Brain microvascular endothelial cell (primary cell): ENCODE measurements around the gene ABCC2.

Experiments
- DNase-seq: peaks from one replicate; pipeline ENCODE4 v3.0.0-alpha.2; 2020
- H3K27ac ChIP-seq: fragments of 250-450 bp; sonication (Bioruptor Pico); 2 replicates; pipeline ENCODE4 v1.5.1; 2020; ENCODE audit warnings: mild to moderate bottlenecking, moderate library complexity
- H3K27me3 ChIP-seq: fragments of 250-450 bp; sonication (Bioruptor Pico); replicated peaks from 2 replicates; pipeline ENCODE4 v1.5.1; 2020; ENCODE audit warnings: mild to moderate bottlenecking
- H3K36me3 ChIP-seq: fragments of 250-450 bp; sonication (Bioruptor Pico); replicated peaks from 2 replicates; pipeline ENCODE4 v1.5.1; 2020; ENCODE audit warnings: mild to moderate bottlenecking
- H3K4me3 ChIP-seq: 2 replicates; pipeline ENCODE4 v1.5.1; 2011; ENCODE audit warnings: low read depth, mild to moderate bottlenecking, control low read depth, low read length, moderate library complexity
- in situ Hi-C: cut with HindIII; loops from 2 replicates; pipeline ENCODE4 v1.10.0; 2017; ENCODE audit warnings: low sequenced_read_pairs, low pct_ligation_motif_present
- TF ChIP-seq, protein P1 (sequence below): IDR thresholded peaks from 2 replicates; pipeline ENCODE4 v1.5.1; 2011; ENCODE audit warnings: low read depth, mild to moderate bottlenecking, moderate library complexity, low read length, control low read depth, inconsistent platforms; ENCODE audit errors: missing control alignments

Gene ABCC2

DNA sequence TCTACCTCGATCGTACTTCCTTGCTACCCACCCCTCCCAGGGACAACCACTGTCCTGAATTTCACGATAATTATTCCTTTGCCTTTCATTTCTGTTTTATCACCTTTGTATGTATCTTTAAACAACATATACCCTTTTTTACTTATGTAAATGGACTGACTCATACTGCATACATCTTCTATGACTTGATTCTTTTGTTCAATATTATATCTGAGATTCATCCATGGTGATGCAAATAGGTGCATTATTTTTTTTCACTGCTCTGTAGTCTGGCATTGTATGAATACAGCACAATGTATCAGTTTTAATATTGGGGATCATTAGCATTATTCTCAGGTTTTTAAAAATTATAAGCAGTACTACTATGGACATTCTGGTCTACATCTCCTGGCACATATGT is 69.4 kb downstream of the ABCC2 start:
- DNase-seq: no peak
- H3K4me3 ChIP-seq: no peak overlapping the region
- H3K27ac ChIP-seq: no peak overlapping the region
- in situ Hi-C loops: no loop called here
- no peaks in the 10 kb centered on the region for H3K36me3 ChIP-seq
- H3K27me3 ChIP-seq: no peaks in the 10 kb centered on the region
- TF ChIP-seq, protein P1, sequence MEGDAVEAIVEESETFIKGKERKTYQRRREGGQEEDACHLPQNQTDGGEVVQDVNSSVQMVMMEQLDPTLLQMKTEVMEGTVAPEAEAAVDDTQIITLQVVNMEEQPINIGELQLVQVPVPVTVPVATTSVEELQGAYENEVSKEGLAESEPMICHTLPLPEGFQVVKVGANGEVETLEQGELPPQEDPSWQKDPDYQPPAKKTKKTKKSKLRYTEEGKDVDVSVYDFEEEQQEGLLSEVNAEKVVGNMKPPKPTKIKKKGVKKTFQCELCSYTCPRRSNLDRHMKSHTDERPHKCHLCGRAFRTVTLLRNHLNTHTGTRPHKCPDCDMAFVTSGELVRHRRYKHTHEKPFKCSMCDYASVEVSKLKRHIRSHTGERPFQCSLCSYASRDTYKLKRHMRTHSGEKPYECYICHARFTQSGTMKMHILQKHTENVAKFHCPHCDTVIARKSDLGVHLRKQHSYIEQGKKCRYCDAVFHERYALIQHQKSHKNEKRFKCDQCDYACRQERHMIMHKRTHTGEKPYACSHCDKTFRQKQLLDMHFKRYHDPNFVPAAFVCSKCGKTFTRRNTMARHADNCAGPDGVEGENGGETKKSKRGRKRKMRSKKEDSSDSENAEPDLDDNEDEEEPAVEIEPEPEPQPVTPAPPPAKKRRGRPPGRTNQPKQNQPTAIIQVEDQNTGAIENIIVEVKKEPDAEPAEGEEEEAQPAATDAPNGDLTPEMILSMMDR: no peak

DNA sequence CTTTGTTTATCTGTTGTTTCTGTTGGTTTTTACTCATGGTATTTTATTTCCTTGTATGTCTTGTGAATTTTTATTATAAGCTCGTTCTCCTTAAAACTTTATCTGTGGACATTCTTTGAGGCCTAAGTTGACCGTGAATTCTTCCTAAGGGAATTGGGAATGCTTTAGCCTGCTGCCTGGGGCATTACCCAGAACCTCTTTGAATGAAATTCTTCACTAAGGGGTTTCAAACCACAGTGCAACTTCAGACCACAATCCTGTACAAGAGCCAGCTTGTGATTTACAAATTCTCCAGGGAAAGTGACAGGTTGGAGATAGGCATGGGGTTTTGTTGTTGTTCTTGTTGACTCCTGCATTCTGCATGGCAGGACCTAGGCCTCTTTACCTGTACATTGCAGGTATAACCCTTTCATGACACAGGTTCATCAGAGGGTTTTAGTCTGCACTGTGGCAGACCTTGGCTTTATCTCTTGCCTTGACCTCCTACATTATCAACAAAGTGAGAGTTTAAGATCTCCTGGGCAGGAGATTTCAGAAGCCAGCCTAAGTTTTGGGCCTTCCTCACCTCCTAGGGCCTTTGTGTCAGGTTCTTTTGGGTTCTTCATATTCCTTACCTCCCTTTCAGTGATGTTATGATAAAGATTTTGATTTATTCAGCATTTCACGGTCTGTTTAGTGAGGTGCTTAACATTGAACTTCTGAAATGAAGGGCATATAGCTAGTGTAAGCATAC is 70.2 kb downstream of the ABCC2 start:
- no peak for DNase-seq
- Histone ChIP-seq H3K36me3 (no peaks in the 10 kb centered on the region), H3K27ac (no peak overlapping the region), H3K27me3 (no peaks in the 10 kb centered on the region), H3K4me3 (no peak overlapping the region)
- TF ChIP-seq, protein P1: no peak
- in situ Hi-C loops: no loop called here

DNA sequence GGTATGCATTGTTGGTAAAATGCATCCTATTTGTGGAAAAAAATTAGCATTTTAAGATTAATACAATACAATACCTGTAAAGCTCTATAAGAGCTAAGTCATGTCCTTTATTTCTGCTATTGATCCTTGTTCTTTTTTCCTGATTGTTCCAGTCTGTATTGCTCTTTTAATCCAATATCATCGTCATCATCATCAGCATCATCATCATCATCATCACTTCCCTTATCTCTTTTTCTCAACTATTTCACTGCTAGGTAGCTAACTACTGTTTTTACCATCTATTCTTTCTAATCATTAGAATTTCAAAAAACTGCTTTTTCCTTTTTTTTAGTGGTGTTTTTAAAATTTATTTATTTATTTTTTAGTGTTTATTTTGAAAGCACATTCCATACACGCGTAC is 71.2 kb downstream of the ABCC2 start:
- Histone ChIP-seq H3K4me3 (no peak overlapping the region), H3K27me3 (no peaks in the 10 kb centered on the region), H3K36me3 (no peaks in the 10 kb centered on the region), H3K27ac (no peak overlapping the region)
- no peak for DNase-seq
- in situ Hi-C loops: no loop called here
- TF ChIP-seq, protein P1: no peak

DNA sequence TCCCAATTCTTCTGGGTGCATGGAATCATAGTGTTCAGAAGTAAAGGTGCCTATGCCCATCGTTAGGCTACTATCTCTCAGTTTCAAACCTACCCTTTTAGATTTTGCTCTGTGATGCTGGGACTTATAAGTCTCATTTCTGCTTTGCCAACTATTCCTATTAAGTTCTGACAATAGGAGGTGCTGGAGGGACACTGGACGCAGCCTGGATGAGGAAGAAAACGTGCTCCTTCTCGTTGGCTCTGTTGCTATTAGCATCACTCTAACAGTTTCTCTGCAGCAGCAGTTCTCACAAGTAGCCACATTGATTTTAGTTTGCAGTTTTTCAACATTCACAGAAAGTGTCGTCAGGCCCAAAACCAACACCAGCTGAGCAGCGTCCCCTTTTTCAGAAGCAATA is 72.4 kb downstream of the ABCC2 start:
- TF ChIP-seq, protein P1: peak; percentile 74
- in situ Hi-C loops: no loop called here
- no peaks in the 10 kb centered on the region for H3K36me3 ChIP-seq

DNA sequence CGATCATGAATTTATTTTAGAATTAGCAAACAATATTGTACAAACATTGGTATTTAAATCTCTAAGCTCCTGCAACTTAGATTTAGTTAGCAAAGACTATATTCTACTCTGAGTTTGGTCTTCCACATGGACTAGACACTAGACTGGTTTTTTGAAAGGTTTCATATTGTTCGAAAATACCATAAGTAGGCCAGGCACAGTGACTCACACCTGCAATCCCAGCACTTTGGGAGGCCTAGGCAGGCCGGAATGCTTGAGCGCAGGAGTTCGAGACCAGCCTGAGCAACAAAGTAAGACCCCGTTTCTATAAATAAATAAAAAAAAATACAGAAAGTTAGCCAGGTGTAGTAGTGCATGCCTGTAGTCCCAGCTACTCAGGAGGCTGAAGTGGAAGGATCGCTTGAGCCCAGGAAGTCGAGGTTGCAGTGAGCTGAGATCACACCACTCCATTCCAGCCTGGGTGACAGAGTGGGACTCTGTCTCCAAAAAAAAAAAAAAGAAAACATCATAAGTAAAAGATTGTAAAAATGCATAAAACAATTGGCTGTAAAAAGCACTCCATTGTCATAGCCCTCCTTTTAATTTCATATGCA is 73.1 kb downstream of the ABCC2 start:
- Histone ChIP-seq H3K27me3 (no peaks in the 10 kb centered on the region), H3K4me3 (no peak overlapping the region), H3K36me3 (no peaks in the 10 kb centered on the region), H3K27ac (no peak overlapping the region)
- no peak for DNase-seq
- TF ChIP-seq, protein P1: no peak
- in situ Hi-C loops: no loop called here

More for the DNA sequence above, 72.4 kb downstream of the ABCC2 start:
- DNase-seq: peak; percentile 81
- no peaks in the 10 kb centered on the region for H3K27me3 ChIP-seq
- H3K27ac ChIP-seq: no peak overlapping the region
- no peak overlapping the region for H3K4me3 ChIP-seq

DNA sequence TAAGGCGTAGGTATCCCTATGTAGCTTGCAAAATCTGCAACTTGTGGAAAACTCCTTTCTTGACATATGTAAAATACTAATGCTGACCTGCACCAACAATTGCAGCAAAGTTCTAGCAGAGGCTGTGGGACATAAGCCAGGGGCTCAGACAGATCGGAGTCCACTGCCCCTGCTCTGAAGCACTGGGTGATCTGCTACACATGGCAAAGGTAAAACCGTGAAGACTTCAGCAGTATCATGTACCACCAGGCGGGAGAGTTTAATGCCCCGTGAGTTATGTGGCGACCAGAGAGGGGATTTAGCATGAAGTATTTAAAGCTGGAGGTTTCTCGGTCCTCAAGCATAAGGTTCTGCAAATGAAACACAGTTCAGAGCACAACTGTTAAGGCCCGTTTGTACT is 76.4 kb downstream of the ABCC2 start:
- H3K4me3 ChIP-seq: no peak overlapping the region
- in situ Hi-C loops: no loop called here
- no peak overlapping the region for H3K27ac ChIP-seq
- H3K27me3 ChIP-seq: no peaks in the 10 kb centered on the region
- H3K36me3 ChIP-seq: no peaks in the 10 kb centered on the region
- no peak for DNase-seq
- TF ChIP-seq, protein P1: no peak
